Activated CD4-positive, alpha-beta T cell treated with anti-CD3 and anti-CD28 coated beads for 48 hours (primary cell): Measurements from ENCODE around the gene WDR7.

ENCODE experiments used
- DNase-seq: peaks from one replicate; pipeline ENCODE4 v3.0.0-alpha.2; 2020

The WDR7 gene

GRCh38 chr18:56953428-56954198 is 302.5 kb downstream of the WDR7 start:
- no peak for DNase-seq

DNA sequence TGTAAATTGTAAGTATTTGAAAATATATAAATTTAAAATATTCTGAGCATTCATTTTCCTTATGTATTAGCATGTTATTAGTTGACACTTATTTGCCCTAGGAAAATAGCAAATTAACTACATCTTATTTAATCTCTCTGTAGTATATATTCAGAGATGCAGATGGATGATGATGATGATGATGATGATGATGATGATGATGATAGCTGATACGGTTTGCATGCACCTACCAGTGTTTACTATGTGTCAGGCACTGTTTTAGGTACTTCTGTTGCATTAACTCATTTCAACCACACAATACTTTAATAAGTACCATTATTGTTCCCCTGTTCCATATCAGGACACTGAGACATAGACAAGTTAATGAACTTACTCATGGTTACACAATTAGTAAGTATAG is 304.3 kb downstream of the WDR7 start:
- no peak for DNase-seq

- DNase-seq = no peak
These were observed 308.0 kb downstream of the WDR7 start for GRCh38 chr18:56959120-56959519.

GRCh38 chr18:56962322-56962721 is 311.2 kb downstream of the WDR7 start:
- no peak for DNase-seq

DNA sequence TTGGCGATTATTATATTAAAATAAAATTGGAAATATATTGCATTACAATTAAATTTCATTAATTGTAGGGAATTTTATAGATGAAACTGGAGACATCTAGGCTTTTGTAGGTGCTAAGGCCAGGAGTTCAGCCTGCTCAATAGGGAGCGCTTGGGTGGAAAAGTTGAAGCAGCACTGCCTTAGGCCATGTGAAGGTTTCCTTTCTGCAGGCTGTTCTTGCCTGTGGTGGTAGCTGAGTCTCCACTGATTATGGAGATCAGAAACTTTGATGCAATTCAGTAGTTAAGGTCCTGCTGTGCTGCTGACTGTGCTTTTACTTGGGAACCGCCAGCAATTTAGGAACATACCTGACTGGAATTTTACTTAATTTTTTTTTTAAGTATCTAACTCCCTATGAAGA is 315.9 kb downstream of the WDR7 start:
- no peak for DNase-seq

GRCh38 chr18:56973487-56973886 is 322.3 kb downstream of the WDR7 start:
- DNase-seq = no peak

DNA sequence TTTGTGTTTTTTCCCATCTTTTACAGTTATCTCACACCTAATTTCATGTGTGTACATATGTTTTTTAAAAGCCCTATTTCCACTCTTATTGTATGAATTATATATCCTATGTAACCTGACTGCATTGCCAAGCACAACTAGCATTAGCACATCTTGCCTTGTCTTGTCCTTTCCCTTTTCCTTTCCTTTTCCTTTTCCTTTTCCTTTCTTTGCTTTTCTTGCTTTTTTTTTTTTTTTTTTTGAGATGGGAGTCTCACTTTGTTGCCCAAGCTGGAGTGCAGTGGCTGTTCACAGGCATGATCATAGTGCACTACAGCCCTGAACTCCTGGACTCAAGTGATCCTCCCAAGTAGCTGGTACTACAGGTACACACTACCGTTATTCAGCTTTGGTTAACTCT is 323.0 kb downstream of the WDR7 start:
- no peak for DNase-seq

GRCh38 chr18:56975276-56975675 is 324.1 kb downstream of the WDR7 start:
- DNase-seq = no peak

DNA sequence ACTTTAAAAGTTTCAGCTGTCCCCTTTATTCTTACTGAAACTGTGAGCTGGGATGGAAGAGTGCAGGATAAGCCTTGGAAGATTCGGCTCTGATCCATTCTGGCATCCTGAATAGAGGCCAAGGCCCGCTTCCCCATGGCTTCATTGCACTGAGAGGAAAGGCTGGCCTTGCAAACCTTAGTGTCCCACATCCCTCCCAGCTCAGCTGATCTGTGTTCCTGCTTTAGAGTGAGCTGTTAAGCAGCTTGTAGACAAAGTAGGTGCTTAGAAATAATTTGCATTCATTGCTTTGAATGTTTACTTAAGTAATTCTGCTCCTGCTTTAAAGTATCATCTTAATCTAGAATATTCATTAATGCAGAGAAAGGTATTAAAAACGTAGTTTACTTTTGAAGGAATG is 326.1 kb downstream of the WDR7 start:
- no peak for DNase-seq

GRCh38 chr18:56977771-56978170 is 326.6 kb downstream of the WDR7 start:
- DNase-seq = no peak

DNA sequence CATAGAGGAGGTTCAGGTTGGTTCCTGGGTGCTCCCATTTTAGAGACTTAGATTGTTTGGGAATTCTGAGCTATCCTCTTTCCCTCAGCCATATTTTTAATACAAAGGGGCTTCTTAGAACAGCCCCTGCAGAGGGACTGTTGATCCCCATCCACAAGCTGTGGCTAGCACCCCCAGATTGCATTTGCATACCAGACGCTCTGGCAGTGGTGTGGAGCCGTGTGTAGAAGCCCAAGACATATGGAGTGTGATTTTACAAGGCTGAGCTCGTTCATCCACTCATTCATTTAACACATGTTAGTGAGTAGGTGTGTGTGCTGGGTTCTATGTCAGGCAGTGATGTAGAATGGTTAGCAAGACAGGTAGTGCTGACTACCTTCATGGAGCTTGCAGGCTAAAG is 329.0 kb downstream of the WDR7 start:
- no peak for DNase-seq

- DNase-seq = no peak
These were observed 331.6 kb downstream of the WDR7 start for GRCh38 chr18:56982766-56983165.

DNA sequence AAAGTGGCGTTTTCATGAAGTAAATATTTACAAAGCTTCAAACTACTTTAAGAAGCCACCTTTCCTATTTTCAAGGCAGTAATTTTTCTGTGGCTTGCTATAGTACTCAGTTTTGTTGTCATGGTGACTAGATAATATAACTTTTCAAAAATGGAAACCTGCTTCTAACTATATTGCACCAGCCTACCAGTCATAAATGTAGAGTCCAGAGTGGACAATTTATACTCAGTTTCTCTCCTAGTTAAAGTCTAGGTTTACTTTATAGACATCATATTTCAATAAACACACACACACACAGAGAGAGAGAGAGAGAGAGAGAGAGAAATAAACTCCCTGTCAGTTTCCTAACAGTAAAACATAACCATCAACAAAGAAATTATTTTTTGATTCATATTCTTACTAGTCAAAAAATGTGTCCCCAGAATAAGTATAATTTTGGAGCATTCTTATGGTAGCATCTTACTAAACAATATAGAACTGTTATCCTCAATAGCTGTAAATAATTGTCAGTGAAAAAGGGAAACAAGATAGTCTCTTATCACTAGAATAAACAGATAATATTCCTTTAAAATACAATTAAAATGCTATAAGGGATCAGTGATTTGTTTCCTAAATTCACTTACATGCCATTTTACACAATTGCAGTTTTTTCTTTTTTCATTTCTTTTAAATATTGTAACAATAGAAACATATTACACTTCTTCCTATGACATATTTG is 332.3 kb downstream of the WDR7 start:
- no peak for DNase-seq

DNA sequence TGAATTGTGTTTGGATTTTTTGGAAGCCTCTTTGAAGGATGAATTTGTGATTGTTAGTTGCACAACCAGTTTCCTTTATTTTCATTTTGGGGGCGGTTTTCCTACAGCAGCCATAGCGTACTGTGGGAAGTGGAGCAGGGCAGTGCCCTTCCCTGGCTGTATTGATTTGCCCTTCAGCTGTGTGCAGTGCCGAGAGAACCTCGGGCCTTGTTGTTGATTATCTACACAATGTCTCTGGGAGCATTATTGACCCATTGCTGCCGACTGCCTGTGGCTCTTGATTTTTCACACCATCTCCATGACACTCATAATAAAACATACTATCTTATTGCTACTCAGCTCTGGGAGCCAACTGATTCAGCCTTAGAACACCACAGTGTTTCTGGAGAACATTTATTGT is 333.6 kb downstream of the WDR7 start:
- DNase-seq = no peak

- DNase-seq = no peak
These were observed 335.7 kb downstream of the WDR7 start for GRCh38 chr18:56986829-56987228.

DNA sequence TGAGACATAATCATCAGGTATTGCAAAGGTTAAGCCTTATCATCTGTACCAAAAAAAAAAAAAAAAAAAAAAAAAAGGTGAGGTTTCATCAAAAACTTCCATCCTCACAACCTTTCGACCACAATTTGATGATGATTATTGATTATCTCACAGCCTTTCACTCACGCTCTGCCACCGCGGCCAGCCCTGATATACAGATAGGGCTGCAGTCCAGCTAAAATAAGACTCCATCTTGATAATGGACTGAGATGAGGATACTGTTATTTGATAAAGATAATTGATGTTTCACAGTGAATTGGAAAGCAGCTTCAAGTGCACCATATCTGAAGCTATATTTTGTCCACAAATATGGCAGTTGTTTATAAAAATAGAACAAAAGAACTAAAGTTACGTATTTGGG is 336.1 kb downstream of the WDR7 start:
- DNase-seq = no peak

- no peak for DNase-seq
These were observed 336.9 kb downstream of the WDR7 start for GRCh38 chr18:56988022-56988421.

DNA sequence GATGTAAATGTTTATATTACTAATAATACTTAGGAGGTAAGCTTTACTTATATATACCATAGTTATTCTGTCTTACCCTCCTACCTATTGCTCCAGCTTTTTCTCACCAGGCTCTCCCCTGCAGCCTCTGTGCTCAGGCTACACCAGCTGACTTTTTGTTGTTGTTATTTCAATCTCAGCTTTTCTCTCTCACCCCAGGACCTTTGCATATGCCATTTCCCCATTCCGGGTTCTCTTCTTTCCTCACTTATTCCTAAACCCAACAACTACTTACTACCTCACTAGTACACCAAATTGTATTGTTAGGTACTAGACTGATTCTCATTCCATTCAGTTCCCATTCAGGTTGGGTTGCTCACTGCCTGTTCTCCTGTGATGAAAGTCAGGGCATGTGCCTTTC is 339.5 kb downstream of the WDR7 start:
- no peak for DNase-seq

- DNase-seq = no peak
These were observed 341.6 kb downstream of the WDR7 start for GRCh38 chr18:56992777-56993176.

DNA sequence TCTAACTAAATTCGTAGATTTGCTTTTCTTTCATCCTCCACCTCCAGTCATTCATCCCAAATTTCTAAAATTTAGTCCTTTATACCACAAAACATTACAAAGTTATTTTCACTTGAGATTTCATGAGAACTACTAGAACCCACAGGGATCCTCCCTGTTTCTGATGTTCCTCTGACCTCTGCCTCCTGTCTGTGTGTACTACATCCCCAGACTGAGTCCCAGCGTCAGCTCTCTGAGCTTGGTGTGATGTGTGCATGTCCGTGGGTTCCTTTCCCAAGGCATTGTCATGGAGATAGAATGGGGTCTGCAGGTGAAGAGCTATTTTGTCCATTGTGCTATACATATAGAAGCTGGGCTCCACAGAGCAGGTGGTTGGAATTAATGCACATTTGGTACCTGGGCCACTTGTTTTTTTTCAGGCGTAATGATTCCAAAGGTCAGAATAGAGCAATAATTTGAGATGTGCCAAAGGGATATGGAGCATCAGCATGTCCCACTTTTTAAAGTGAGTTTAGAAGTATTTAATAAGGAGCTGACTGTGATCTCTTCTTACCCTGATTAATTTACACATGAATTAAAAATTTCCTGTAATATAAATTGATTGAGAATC is 344.5 kb downstream of the WDR7 start:
- no peak for DNase-seq

DNA sequence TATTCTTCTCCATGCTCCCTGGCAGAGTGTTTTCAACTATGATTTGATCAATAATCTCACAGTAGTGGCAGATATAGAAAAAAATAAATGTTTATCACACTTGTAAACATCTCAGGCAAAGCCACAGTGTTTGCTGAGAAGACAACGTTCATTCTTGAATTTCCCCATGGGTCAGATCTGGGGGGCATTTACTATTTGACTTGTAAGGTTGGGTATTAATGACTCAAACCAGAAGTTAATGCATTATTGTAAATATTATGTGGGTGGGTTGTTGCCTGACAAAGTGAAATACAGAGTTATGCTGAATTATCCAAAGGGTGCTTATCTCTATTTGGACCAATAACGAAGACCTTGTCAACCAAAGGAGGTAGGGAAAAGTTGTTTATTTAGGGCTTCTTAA is 346.0 kb downstream of the WDR7 start:
- DNase-seq = no peak

DNA sequence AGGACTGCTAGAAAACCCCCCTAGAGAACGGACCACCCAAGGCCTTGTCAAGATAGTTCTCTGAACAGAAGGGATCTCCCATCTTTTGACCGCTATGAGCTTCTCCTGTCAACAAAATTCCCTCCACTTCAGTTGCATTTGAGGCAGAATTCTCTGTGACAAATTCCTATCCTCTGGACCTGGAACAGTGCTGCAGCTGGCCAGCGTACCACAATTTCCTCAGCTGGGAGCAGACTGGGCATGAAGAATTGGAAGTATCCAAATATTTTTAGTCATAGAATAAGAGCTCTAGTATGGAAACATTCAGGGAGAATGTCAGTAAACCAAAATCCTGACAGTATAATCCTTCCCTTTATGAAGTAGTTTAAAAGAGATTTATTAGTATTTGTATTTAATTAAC is 348.7 kb downstream of the WDR7 start:
- DNase-seq = no peak

DNA sequence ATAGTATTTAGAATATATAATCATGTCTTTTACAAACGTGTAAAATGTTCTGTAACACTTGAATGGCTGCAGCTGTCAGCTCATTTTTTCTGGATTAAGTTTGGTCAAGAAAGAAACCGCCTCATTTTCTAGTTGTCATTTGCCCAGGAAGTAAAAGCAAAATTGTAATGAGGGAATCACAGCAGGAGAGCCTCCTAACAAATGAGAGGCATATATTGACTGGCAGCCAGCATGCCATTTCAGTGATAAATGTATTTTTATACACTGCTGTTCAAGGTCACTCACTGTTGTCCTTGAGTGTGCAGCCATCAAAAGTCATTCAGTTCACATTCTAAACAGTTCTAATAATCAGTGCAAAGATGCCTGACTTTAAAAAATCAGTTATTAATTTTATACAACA is 351.5 kb downstream of the WDR7 start:
- DNase-seq = no peak

DNA sequence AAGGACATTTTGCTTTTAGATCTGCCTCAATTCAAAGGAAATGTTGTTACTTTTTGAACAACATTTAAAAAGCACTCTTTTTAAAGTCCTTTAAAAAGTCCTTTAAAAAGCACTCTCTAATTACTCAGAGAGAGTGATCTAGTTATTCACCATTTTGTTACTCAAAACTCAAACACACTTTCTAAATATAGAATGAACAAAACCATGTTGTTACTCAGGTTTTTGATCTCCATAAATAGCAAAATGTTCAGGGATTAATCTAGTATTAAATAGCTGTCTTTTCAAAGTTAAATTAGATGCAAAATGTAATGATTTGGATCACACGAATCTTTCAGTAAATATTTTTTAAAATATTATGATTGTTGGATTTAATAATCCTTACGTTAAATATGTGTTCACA is 352.2 kb downstream of the WDR7 start:
- DNase-seq = no peak
